Measurements from ENCODE around the gene EPB41L2.

EPB41L2 gene

GRCh38 chr6:130814506-130814905 lies 248.5 kb downstream of the EPB41L2 start:
- TF ChIP-seq CTCF (IDR thresholded peaks at IDR 0.05) = no peak

- no peak for TF ChIP-seq CTCF (IDR thresholded peaks at IDR 0.05)
These were observed 251.1 kb downstream of the EPB41L2 start for GRCh38 chr6:130811932-130812331.

DNA sequence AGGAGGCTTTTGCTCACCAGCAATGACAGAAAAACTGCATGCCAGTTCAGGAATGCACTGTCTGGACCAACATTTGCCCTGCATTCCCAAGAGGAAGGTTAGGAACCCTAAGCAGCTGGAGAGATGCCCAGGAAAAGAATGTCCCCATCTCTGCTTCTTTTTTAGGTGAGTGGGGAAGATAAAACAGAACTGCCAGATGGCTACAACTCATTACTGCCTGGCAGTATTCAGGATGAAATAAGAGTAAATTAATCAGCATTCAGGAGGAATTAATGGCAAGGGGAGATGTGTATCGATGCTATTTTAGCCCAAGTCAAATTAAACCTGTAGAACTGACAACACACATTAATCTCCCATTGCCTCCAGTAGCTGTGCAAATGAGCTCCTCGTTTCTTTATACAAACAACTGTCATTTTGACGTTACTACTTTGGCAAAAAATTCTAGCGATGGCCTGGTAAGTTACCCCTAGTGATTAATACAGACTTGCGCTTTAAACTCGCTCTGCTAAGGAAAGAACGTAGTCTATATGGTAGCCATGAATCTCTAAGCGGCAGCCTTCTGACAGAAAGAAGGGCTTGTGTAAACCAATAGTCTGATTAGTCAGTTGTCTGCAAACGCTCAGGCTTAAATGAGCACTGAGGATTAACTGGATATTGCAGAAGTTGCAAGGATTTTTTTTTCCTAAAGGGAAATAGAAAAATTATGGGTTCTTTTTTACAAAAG lies 252.6 kb downstream of the EPB41L2 start:
- no peak for TF ChIP-seq CTCF (IDR thresholded peaks at IDR 0.05)

DNA sequence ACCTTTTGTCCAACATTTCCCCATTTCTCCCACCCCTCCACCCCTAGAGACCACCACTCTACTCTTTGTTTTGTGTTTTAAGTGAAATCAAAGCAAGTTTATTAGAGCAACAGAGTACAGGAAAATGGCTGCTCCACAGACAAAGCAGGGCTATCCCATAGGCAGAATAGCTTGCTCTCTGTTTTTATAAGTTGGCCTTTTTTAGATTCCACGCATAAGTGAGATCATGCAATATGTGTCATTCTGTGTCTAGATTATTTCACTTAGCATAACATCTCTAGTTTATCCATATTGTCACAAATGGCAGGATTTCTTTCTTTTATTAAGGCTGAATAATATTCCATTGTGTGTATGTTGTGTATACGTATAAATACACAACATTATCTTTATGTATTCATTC lies 266.0 kb downstream of the EPB41L2 start:
- TF ChIP-seq CTCF (IDR thresholded peaks at IDR 0.05) = no peak

DNA sequence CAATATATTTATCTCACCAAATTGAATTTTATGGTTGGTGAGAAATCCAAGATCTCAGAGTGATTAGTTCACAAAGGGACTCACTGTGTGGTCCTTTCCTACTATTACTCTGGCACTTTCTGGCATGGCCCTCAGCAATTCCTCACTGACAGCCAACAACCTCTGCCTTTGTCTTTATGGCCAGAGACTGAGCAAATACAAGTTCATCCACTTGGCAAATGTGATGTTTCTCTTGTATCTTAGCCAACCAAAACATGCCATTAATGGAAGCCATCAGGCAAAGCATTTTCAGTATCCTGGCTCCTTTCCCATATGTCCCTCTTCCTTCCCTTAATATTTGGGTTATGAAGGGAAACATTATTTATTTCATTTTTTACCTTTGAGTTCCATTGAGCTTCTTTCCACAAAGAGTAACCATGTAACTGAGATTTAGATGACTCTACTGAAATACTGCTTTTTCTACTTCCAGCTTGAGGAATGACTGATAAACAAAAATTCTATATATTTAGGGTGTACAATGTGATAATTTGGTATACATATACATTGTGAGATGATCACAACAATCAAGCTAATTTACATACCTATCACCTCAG lies 266.6 kb downstream of the EPB41L2 start:
- TF ChIP-seq CTCF (IDR thresholded peaks at IDR 0.05) = no peak

GRCh38 chr6:130794738-130795137 lies 268.3 kb downstream of the EPB41L2 start:
- no peak for TF ChIP-seq CTCF (IDR thresholded peaks at IDR 0.05)

DNA sequence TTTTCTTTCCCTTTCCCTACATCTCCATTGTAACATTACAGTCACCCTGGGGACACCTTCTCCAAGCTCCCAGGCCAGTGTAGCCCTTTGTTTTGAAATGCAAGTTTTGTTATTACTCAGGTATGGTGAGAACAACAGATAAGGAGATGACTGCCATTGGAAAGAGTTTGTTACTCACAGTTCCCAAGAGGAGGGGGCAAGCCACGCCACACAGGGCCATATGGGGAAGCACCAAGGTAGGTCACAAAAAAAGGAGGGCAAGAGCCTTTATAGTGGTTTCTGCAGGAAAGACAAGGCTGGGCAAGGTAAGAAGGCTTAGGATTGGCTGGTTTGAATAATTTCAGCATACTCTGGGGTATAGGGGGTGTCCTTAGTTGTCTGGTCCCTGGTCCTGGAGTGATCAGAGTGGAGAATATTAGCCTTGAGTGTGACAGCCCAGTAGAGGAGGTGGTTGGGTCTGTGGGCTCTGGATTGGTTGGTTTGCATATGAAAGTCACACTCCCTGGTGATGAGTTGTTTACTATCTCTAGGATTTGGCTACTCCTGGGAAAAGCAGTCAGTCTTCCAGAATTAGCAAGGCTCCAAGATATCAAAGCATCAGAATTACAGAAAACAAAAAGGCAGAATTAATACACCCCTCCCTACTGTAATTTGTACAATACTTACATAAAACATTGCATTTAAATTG lies 268.9 kb downstream of the EPB41L2 start:
- TF ChIP-seq CTCF (IDR thresholded peaks at IDR 0.05) = no peak
